Osteoblast (primary cell): ENCODE measurements around the gene NCK2. TPM values are rescaled to one million over a fixed set of nuclear protein-coding genes. Genes with fewer than 3 reads are reported as not detected.
"Not testable (repeated sequence)": the region's sequence is repeated elsewhere in the genome, so short reads cannot be mapped to it uniquely, and the experiment has no call there.

Experiments used
- DNase-seq: peaks from one replicate; pipeline ENCODE4 v3.0.0; 2011; ENCODE audit warnings: low spot score, mixed read lengths; ENCODE audit not compliant: insufficient read length; ENCODE audit errors: missing footprints
- H2AFZ ChIP-seq: 2 replicates; pipeline ENCODE4 v1.6.0; 2011; ENCODE audit warnings: mild to moderate bottlenecking, low read length
- H3K27ac ChIP-seq: 2 replicates; pipeline ENCODE4 v1.5.1; 2011; ENCODE audit warnings: mild to moderate bottlenecking, low read depth, low read length, moderate library complexity
- H3K27me3 ChIP-seq: 2 replicates; pipeline ENCODE4 v1.6.0; 2012; ENCODE audit warnings: mild to moderate bottlenecking, control low read depth, inconsistent platforms, low read length, moderate library complexity; ENCODE audit not compliant: insufficient read depth
- H3K36me3 ChIP-seq: 2 replicates; pipeline ENCODE4 v1.5.1; 2011; ENCODE audit warnings: mild to moderate bottlenecking, low read length, control low read depth, moderate library complexity; ENCODE audit not compliant: insufficient read depth
- H3K4me1 ChIP-seq: 2 replicates; pipeline ENCODE4 v1.5.1; 2011; ENCODE audit warnings: mild to moderate bottlenecking, low read length, control low read depth, moderate library complexity; ENCODE audit not compliant: insufficient read depth
- H3K4me2 ChIP-seq: 2 replicates; pipeline ENCODE4 v1.6.0; 2011; ENCODE audit warnings: mild to moderate bottlenecking, low read length; ENCODE audit not compliant: insufficient read depth
- H3K4me3 ChIP-seq: fragments of 200-600 bp; sonication (generic); 3 replicates; pipeline ENCODE4 v1.5.1; 2012; ENCODE audit warnings: mild to moderate bottlenecking, low read length, inconsistent platforms; ENCODE audit not compliant: insufficient read depth
- H3K79me2 ChIP-seq: 2 replicates; pipeline ENCODE4 v1.6.0; 2012; ENCODE audit warnings: mild to moderate bottlenecking, low read length, control low read depth, inconsistent platforms; ENCODE audit not compliant: insufficient read depth
- H3K9me3 ChIP-seq: 2 replicates; pipeline ENCODE4 v1.5.1; 2011; ENCODE audit warnings: low read depth, low read length, control low read depth
- H4K20me1 ChIP-seq: 2 replicates; pipeline ENCODE4 v1.6.0; 2012; ENCODE audit warnings: mild to moderate bottlenecking, low read length, control low read depth; ENCODE audit not compliant: insufficient read depth
- CTCF ChIP-seq: IDR thresholded peaks from 2 replicates; pipeline ENCODE4 v1.5.1; 2011; ENCODE audit warnings: mild to moderate bottlenecking, low read depth, low read length, moderate library complexity; ENCODE audit errors: extremely low read depth
- total RNA-seq: library from RNA; depleted of rRNA; stranded (reverse); fragments of >200 nt; gene quantifications from 2 replicates; pipeline ENCODE4 v1.2.3, GENCODE V29; 2012

Gene NCK2
- total RNA-seq, 1 donor, result 28.6 TPM

- Histone ChIP-seq H3K36me3 (peaks cover 3% of the 10 kb centered on the region), H2AFZ (no peak overlapping the region), H4K20me1 (no peaks in the 10 kb centered on the region), H3K27me3 (no peaks in the 10 kb centered on the region), H3K9me3 (no peaks in the 10 kb centered on the region), H3K4me2 (no peak overlapping the region), H3K27ac (no peak overlapping the region), H3K4me3 (no peak overlapping the region), H3K4me1 (no peaks in the 10 kb centered on the region), H3K79me2 (peaks cover under 1% of the 10 kb centered on the region)
- DNase-seq, result no peak
- no peak for TF ChIP-seq CTCF
These were observed 151.5 kb downstream of the NCK2 start for GRCh38 chr2:105895990-105896764.

DNA sequence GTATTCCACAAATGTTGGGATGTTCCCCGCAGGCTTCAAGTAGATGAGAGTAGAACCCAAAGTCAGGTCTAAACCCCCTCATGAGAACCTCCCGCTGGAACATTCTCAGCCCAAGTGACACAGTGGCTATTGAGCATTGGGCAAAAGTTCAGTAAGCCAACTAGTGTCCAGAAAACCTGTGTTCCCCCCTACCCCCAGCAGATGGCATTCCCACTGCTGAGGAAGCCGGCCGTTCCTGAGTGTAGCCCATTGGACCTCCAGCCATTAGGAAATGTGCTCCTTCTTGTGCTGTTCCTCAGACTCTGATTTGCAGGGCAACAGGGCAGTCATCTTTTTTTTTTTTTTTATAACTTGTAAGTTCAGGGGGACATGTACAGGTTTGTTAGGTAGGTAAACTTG, 152.1 kb downstream of the NCK2 start:
- Histone ChIP-seq H3K9me3 (no peaks in the 10 kb centered on the region), H3K27ac (no peak overlapping the region), H3K36me3 (peaks cover 3% of the 10 kb centered on the region), H3K27me3 (no peaks in the 10 kb centered on the region), H3K4me2 (no peak overlapping the region), H4K20me1 (no peaks in the 10 kb centered on the region), H3K4me1 (no peaks in the 10 kb centered on the region), H3K79me2 (no peaks in the 10 kb centered on the region), H3K4me3 (no peak overlapping the region), H2AFZ (no peak overlapping the region)
- DNase-seq, result no peak
- no peak for TF ChIP-seq CTCF

DNA sequence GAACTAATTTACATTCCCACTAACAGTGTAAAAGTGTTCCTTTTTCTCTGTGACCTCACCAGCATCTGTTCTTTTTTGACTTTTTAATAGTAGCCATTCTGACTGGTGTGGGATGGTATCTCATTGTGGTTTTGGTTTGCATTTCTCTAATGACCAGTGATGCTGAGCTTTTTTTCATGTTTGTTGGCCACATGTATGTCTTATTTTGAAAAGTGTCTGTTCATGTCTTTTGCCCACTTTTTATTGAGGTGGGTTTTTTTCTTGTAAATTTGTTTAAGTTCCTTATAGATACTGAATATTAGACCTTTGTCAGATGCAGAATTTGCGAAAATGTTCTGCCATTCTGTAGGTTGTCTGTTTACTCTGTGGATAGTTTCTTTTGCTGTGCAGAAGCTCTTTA, 153.0 kb downstream of the NCK2 start:
- not testable (repeated sequence) for H2AFZ ChIP-seq, DNase-seq, H3K79me2 ChIP-seq, H3K9me3 ChIP-seq, H3K4me1 ChIP-seq, H3K4me2 ChIP-seq, H4K20me1 ChIP-seq, H3K27ac ChIP-seq, H3K27me3 ChIP-seq, H3K36me3 ChIP-seq, H3K4me3 ChIP-seq

GRCh38 chr2:105903051-105903674, 158.5 kb downstream of the NCK2 start:
- Histone ChIP-seq H3K36me3 (no peaks in the 10 kb centered on the region), H3K4me1 (no peaks in the 10 kb centered on the region), H4K20me1 (no peaks in the 10 kb centered on the region), H3K9me3 (no peaks in the 10 kb centered on the region), H2AFZ (no peak overlapping the region), H3K27ac (no peak overlapping the region), H3K4me3 (no peak overlapping the region), H3K27me3 (peaks cover 14% of the 10 kb centered on the region), H3K4me2 (no peak overlapping the region), H3K79me2 (no peaks in the 10 kb centered on the region)
- TF ChIP-seq CTCF, result no peak
- DNase-seq, result no peak
